HL-60 (cell line): ENCODE data around the gene AGAP1.

Experiments used
- DNase-seq, 2 experiments: peaks; one replicate each; pipeline ENCODE4 v3.0.0-alpha.2; 2010 to 2020; ENCODE audit warnings: low read depth in 1 of 2, low spot score in 1 of 2
- H3K27ac ChIP-seq: fragments of 250-450 bp; sonication (Bioruptor Pico); replicated peaks from 2 replicates; pipeline ENCODE4 v1.5.1; 2020; ENCODE audit warnings: mild to moderate bottlenecking, moderate library complexity
- H3K27me3 ChIP-seq: fragments of 250-450 bp; sonication (Bioruptor Pico); 2 replicates; pipeline ENCODE4 v1.5.1; 2021; ENCODE audit warnings: mild to moderate bottlenecking, moderate library complexity; ENCODE audit not compliant: insufficient read depth, poor library complexity, severe bottlenecking
- H3K4me3 ChIP-seq: replicated peaks from 2 replicates; pipeline ENCODE4 v1.5.1; 2011; ENCODE audit warnings: mild to moderate bottlenecking, control low read depth, low read length; ENCODE audit not compliant: insufficient read depth
- GABPA ChIP-seq: IDR thresholded peaks from 2 replicates; pipeline ENCODE4 v1.6.1; 2012; ENCODE audit warnings: low read depth
- POLR2AphosphoS5 ChIP-seq: IDR thresholded peaks from 2 replicates; pipeline ENCODE4 v1.6.1; 2012; ENCODE audit warnings: low read depth
- REST ChIP-seq: IDR thresholded peaks from 2 replicates; pipeline ENCODE4 v1.6.1; 2012; ENCODE audit warnings: low read depth; ENCODE audit not compliant: insufficient replicate concordance
- SPI1 ChIP-seq: IDR thresholded peaks from 2 replicates; pipeline ENCODE4 v1.6.1; 2012; ENCODE audit warnings: low read depth, mild to moderate bottlenecking, borderline replicate concordance
- TF ChIP-seq, protein P1 (sequence below): IDR thresholded peaks from one replicate; pipeline ENCODE4 v1.5.1; 2011; ENCODE audit warnings: low read length, control low read depth, inconsistent platforms; ENCODE audit not compliant: insufficient read depth

The AGAP1 gene

GRCh38 chr2:235616885-235617284, 123.0 kb downstream of the AGAP1 start:
- TF ChIP-seq SPI1, result no peak
- TF ChIP-seq, protein P1, sequence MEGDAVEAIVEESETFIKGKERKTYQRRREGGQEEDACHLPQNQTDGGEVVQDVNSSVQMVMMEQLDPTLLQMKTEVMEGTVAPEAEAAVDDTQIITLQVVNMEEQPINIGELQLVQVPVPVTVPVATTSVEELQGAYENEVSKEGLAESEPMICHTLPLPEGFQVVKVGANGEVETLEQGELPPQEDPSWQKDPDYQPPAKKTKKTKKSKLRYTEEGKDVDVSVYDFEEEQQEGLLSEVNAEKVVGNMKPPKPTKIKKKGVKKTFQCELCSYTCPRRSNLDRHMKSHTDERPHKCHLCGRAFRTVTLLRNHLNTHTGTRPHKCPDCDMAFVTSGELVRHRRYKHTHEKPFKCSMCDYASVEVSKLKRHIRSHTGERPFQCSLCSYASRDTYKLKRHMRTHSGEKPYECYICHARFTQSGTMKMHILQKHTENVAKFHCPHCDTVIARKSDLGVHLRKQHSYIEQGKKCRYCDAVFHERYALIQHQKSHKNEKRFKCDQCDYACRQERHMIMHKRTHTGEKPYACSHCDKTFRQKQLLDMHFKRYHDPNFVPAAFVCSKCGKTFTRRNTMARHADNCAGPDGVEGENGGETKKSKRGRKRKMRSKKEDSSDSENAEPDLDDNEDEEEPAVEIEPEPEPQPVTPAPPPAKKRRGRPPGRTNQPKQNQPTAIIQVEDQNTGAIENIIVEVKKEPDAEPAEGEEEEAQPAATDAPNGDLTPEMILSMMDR, result no peak
- no peak for TF ChIP-seq POLR2AphosphoS5
- no peak for TF ChIP-seq GABPA
- TF ChIP-seq REST, result no peak
- no peak for DNase-seq
- Histone ChIP-seq H3K27ac (no peak overlapping the region), H3K4me3 (no peak overlapping the region), H3K27me3 (no peaks in the 10 kb centered on the region)

DNA sequence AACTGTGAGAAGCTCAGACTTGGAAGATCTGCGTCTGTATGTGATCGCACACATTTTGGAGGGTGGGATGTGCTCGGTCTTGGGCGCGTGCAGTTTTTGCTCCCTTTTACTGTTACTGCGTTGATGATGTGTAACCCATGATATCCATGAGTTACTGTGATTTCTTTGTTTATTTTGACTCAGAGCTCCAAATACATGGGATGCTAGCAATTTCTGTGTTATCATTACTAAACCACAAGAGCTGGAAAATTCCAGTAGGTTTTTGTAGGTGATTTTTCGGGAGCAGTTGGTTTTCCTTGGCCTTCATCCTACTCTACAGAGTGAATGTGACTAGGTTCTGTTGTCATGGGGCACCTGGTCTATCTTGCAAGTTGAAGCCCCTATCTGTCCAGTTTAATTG, 124.2 kb downstream of the AGAP1 start:
- DNase-seq, result no peak
- no peak overlapping the region for H3K27ac ChIP-seq
- no peak overlapping the region for H3K4me3 ChIP-seq
- TF ChIP-seq GABPA (no peak), SPI1 (no peak), POLR2AphosphoS5 (no peak), REST (no peak)
- TF ChIP-seq, protein P1, result no peak
- no peaks in the 10 kb centered on the region for H3K27me3 ChIP-seq

- no peak overlapping the region for H3K4me3 ChIP-seq
- DNase-seq, result no peak
- TF ChIP-seq GABPA (no peak), POLR2AphosphoS5 (no peak), SPI1 (no peak), REST (no peak)
- TF ChIP-seq, protein P1, result no peak
Observed at GRCh38 chr2:235619544-235619943, 125.7 kb downstream of the AGAP1 start.

More at GRCh38 chr2:235619544-235619943, 125.7 kb downstream of the AGAP1 start:
- Histone ChIP-seq H3K27me3 (no peaks in the 10 kb centered on the region), H3K27ac (no peak overlapping the region)
